HG02588 (cell line): ENCODE results near the gene ABL1.

ENCODE experiments used
- ATAC-seq: cut with Tn5 transposase; IDR thresholded peaks from one replicate; pipeline ENCODE4 v1.9.1; 2021; ENCODE audit warnings: mild to moderate bottlenecking, moderate library complexity; ENCODE audit not compliant: unreplicated experiment

Gene ABL1

DNA sequence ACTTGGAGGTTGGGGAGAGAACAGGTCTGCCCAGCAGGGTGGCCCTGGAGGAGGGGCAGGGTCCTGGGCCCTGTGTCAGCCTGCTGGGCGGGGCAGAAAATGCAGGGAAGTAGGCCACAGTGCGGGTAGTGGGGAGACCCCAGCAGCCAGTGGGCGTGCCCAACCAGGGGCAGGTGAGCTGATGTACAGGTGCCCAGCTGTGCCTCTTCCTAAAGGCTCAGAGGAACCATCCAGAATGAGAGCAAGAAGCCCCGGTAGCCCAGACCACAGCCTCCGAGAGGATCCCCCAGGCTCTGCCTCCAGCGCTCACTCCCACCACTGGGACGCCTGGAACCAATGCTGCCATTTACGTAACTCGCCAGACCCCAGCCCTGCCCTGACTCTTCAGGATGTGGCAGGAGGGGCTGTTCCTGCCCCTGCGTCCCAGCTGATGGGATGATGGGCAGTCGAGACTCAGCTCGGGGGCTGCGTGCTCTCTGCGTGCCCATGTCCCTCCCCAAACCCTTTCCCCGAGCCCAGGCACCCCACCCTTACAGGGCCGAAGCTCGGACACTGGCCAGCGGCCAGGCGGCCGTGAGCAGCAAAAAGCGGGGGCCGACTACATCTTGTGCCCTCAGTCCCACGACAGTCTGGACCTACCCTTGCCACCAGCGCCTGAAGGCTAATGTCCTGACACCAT is 79.5 kb downstream of the ABL1 start:
- ATAC-seq, result no peak

DNA sequence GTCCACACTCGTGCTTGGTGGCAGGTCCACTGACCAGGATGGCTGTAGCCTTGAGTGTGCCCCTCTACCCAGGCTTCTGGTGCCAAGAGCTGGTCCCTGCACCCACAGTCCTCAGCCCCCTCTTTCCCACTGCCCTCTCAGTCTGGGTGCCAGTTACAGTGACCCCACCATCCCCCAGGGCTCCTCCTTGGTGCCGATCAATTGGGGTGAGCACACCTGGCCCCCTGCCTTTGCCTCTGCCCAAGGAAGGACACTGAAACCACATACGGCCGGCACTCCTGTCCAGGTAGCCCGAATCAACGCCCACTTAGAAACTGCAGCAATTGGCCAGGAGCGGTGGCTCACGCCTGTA is 80.0 kb downstream of the ABL1 start:
- no peak for ATAC-seq

DNA sequence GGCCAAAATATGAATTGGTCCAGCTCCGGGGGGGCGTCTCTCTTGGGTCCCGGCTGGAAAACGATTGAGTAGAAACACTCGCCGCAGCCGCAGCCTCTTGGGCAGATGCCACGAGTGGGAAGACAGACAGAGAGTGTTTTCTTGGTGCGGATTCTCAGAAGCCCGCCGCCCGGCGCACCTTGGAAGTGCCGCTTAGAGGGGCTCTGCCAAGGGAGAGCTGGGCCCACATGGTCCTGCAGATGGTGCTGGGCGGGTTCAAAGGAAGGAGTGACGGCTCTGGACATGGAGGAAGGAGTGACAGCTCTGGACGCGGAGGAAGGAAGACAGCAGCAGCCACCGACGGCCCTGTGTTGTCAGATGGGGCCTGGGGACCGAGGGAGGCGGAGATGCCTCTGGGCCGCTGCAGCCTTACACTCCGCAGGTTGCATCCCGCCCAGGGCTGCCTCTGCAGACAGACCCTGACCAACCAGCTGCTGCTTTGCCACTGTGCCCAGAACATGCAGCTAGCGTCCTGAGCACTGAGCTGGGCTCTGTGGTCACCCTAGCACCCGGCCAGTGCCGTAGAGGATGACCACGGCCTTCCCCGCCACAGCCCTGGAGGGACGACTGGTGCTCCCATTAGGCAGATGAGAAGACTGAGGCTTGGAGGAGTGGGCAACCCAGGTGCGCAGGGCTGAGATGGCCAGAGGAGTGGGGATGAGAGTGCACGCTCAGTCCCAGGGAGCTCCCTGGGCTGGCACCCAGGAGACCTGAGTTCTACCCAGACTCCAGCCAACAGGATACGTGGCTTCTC is 82.3 kb downstream of the ABL1 start:
- ATAC-seq, result no peak

DNA sequence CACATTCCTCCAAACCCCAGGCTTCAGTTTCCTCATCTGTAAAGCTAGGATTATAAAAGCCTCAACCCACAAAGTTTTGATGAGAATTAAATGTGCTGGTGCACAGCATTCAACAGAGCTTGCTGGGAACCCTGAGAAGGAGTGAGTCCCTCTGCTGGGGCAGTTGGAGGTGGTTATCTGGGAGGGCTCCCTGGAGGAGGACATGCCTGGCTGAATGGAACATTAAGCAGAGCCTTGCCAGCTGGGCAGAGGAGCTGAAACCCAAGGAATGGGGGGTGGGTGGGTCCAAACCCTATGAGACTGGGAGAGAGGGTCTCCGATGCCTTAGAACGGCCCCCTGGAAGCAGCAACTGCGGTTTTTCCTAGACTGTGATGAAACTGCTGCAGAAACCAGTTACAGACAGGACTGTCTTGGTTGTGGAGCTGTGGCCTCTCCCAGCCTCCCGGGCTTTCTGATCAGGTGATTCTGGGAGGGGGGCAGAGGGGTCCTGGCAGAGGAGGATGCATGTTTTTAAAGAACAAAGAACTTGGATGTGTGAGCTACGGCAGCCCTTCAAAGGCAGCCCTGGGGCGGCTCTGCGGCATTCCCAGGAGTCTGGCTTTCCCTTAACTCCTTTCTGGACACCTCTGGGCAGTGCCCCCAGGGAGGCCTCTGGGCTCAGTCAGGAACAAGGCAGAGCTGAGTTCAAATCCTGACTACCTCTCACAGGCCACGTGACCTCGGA is 83.2 kb downstream of the ABL1 start:
- ATAC-seq, result no peak

DNA sequence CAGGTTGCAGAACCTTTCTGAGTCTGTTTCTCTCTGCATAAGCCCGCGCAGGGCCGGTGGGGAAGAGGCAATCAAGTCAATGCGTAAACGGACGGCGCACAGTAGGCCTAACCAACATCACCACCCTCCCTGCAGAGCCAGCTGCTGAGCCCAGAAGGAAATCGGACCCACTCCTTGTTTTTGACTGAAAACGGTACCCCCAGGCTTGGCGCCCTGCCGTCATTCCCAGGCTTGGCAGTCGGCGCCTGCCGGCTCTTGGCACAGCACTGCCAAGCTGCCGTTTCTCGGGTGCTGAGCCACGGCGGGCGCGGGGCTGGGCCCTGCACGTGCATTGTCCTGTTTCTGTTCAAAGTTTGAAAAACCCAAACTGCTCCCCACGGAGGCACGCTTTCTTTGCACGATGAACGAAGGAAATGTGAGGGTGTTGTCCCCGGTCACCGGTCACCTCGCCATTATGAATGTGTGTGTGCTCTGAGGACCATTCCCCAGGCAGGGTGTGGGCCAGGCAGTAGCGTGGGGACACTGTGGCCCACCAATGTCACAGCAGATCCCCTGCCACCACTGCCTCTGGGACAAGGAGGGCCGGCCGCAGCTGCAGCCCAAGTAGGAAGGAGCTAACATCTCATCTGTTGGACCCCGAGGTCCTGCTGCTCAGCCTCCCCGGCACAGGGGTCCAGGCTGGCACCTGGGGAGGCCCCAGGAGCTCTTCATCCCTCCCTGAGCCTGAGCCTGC is 83.9 kb downstream of the ABL1 start:
- ATAC-seq, result no peak

DNA sequence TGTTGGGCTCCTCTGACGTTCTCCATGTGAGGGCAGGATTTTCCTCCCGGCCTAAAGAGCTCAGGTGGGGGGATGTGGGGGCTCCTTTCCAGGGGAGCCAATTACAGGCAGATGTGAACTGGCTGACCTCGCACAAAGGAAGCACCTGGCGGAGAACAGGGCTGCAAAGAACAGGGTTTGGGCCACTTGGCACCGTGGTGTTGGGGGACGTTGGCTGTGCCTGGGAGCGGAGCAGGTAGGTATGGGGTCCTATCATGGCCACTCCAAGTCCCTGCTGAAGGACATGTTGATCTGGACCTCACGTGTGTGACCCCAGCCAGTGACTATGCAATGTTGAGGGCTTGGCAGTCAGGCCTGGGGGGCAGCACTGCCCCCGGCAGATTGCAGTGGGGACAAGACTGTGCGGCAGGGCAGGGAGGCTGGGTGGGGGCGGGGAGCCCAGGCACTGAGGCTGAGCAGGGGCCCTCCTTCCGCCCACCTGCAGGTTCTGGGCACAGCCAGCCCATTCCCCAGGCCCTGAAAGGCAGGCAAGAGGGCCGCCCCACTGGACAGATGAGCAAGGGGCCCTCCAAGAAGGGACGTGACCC is 84.6 kb downstream of the ABL1 start:
- no peak for ATAC-seq

DNA sequence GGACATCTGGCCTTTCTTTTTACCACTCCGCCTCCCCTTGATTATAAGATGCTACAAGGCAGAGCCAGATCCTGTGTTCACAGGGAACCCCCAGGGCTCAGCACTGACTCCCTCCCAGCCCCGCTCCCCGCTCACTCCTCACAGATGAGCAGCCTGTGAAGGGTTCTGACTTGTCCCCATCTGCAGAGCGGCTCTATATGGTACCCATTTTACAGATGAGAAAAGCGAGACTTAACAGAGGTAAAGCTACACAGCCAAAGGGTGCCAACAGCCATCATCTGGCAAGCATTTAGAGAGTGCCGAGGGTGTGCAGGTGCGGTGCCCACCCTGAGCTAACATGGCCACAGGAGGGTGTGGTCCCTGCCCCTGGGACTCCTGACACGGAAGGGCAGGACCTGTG is 85.2 kb downstream of the ABL1 start:
- ATAC-seq, result no peak

DNA sequence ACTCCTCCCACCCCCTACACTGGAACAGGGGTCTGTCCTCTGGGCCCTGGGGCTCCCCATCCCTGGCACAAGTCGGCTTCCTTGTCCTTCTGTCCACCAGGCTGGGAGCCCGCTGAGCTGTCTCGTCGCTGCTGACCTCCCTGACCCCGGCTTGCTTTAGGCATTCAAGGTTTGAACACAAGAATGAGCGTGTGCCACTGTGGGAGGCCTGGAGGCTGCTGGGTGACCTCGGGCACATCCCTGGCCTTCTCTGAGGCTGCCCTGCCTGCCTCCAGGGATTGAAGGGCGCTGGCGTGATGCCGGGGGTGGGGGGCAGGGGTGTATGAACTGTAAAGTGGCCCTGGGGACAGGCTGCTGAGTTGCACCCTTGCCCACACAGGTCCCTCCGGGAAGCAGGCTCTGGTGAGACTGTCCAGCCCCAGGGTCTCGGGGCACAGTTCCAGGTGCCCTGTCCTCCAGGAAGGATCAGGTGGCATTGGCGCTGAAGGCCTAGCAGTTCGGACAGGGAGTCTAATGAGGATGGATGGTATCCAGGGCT is 85.8 kb downstream of the ABL1 start:
- no peak for ATAC-seq

DNA sequence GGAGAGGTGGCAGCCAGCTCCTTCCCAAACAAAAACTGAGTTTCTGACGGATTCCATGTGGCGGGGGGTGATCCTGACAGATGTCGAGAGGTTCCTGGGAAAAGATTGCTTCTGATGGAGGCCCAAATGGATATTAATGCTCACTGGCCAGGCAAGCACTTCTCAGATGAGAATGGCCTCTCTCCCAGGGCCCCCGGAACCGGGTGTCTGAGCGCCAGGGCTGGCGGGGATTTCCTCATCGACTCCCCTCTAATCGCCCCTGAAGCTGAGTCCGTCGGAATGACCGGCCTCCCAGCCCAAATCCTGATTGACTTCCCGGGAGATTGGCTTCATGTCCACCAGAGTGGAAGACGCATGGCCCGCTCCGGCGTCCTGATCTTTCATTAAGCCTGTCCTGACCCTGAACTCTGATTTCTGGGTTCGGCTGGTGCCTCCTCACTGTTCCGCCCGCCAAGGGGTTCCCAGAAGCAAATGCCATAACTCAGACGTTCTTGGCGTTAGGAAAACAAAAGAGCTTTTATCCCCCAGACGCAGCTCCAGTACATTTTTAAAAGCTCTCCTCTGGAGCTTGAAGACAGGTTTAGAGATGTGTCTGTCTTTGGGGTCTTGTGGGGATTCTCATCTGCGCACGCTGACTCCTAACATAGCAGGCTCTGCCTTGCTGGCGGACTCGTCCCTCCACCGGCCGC is 86.4 kb downstream of the ABL1 start:
- ATAC-seq, result no peak

DNA sequence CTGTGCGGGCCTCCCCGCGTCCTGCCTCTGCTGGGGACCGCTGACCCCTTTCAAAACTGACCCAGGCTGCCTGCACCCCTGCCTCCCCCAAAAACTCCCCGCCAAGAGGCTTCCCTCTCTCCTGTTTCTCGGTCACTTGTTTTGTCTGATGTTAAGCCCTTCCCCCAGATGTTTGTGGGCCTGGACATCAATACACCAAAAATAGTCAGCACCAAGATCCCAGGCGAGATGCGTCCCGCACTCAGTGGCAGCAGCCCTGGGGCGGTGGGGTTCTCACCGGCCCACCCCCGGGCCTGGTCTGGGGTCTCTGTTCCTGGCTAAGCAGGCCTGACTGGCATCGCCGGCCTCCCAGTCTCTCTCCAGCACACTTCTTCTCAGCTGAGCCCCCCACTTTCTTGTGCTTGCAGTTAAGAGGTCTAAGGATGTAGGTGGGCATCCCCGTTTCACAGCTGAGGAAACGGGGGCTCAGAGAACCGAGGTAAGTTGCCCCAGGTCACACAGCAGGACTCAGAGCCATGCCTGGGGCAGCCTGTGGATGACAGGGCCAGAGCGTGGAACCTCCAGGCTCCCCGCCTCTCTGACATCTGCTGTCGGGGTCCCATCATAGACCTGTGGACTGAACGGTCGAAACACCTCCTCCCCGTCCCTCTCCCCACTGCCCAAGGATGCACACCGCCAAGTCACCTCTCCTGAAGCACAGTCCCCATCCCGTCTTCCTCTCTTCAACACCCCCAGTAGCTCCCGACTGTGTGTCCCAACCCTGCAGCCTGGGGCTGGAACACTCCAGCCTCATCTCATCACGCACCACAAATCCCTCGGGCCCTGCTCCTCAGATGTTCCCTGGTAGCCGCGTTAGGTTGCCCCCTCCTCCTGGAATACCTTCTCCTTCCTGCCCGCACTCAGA is 87.2 kb downstream of the ABL1 start:
- no peak for ATAC-seq

DNA sequence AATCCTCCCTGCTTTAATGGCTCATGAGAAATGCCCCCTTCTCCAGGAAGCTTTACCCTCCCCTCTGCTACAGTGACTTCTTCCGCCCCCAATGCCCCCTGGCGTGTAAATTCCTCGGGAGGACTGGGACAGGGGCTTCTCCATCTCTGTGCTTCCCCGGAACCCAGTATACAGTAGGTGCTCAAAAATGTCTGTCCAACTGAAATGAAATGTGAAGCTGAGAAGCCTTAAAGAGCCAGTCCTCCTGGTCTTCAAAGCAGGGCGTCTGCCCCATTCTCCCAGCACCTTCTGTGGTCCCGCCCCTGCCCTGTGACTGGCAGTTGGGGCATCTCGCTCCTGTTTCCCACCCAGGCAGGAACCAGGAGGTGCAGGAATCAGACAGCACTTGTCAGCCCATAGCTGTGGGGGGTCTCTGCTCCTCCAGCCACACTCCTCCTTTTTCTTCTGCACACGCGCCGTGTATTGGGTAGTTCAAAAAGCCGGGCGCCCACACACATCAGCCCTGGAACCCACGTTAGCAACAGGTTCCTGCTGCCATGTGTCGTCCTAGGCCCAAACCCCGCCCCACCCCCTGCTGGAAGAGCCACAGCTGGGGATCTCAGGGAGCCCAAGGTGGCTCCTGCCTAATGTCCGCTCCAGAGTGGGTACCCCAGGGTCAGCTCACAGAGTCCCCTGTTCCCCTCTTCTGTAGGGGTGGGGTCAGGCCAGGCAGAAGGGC is 88.0 kb downstream of the ABL1 start:
- no peak for ATAC-seq

DNA sequence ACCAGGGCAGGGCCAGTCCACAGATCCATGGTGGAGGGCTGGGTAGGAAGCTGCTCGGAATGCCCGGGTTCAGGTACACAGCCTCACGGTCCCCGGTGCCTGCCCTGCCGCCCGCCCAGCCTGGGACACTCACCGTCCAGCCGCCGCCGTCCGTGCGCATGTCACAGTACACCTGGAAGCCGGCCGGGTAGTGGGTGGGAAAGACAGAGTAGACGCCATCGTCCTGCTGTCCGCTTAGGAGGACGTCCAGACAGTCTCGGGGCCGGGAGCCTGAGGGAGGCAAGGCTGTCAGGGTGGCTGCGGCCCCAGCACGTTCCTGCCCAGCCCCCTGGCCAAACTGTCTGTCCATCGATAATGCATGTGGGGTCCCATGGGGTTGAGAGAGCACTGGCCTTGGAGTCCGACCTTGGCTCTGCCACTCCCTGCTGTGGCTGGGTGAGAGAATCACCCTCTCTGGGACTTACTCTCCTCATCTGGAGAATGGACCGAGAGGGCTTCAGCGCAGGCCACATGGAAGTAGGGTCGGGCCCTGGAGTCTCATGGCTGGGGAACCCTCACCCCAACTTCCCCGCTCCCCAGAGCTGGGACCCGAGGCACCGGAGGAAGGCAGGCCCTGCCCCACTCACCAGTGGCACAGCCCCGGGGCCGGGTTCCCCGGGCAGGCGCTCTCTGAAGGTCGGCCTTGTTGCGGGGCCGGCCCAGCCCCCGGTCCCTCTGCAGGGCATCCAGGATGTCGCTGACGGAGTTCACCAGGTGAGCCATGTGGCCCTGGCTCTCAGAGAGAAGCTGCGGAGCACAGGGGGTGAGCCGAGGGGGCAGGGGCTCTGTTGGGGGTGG is 88.8 kb downstream of the ABL1 start:
- ATAC-seq, result no peak

DNA sequence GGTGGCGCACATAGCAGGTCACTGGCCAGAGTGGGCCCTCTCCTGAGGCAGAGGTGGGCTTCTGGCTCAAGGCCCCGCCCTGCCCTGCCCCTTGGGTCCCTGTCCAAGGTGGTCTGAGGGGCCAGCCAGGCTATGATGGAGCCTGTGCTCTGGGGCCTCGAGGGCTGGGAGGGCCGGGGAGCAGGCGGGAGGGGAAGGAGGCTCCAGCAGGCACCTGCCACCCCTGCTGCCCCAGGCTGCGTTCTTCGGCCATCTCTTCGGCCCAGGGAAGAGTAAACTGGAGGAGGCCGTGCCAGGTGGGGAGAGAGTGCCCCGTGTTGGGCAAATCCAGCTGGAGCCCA is 89.4 kb downstream of the ABL1 start:
- no peak for ATAC-seq

DNA sequence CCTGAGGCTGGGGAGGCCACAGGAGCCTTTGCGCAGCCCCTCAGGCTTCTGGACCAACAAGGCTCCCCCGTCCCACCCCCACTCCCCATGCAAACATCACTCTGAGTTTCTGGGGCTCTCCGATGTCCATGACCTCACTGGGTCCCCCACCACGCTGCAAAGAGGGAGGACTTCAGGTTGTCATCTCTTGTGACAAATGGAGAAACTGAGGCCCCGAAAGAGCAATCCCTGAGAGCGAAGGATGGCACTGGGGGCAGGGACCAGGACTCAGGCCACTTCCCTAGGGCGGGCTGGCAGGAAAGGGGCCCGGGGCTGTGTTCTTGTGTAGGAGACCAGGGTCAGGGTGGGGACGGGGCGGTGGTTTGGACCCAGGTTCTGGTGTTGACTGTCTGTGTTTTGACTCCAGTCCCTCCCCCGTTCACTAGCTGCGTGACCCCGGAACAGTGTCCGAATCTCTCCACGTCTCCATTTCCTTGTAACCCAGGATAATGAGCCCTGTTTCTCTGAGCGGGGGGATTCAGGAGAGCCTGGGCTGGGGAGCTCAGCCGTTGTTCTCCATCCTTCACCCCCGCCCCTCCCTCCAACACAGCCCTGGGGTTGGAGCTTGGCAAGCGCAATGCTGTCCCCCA is 90.1 kb downstream of the ABL1 start:
- ATAC-seq, result no peak

DNA sequence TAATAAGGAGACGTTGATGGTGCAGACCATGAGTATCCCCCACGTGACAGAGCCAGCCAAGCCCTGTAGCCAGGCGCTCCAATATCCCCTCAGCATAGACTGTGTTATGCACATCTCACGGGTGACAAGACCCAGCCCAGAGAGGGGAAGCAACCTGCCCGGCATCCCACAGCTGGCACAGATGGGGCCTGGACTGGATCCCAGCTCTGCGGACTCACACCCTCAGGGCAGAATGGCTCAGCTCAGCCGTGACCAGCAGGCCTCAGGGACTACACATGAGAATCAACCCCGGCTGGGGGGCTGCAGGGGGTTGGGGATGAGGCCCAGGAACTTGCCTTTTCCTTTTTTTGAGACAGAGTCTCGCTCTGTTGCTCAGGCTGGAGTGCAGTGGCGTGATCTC is 92.3 kb downstream of the ABL1 start:
- ATAC-seq, result no peak

DNA sequence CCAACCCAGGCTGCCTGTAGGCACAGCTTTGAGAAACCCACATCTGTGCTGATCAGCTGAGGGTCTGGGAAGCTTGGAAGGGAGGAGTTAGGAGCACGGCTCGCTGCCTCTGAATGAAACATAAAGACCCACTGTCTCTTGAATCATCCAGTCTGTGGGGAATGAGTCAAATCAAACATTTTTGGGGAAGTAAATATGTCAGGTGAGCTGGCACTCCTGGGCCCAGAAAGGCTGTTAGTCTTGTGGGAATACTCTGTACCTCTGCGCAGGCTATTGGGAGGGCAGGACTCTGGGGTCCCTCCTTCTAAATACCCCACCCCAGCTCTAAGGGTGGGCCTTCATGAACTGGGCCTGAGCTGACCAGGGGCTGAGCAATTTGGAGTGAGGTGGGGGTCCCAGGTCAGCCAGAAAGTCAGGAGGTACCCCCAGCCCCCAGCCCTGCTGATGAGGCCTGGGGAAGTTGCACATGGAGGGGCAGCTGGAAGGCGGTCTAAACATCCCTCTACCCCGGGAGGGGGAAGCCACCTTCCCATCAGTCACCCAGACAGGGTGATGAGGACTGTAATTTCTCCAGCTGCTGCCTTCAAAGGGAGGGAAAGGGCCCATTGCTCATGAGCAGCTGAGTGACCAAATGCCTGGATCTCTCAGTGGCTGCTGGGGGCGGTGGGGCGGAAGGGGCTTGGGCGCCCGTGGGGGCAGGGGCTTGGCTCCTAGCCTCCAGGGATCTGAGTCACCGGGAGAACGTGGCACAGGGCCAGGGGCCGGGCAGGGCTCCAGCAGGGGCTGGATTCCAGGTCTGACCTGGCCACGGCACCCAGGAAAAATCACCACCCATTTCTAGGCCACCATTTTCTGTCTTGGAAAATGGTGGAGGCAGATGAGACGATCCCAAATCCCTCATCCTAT is 93.2 kb downstream of the ABL1 start:
- no peak for ATAC-seq
